Fibroblast of skin of left quadriceps (primary cell): ENCODE measurements around the gene PRPS1L1.

Experiments
- DNase-seq, 2 experiments: peaks; one replicate each; pipeline ENCODE4 v3.0.0-alpha.2; 2013; ENCODE audit warnings: low read depth in 2 of 2

The PRPS1L1 gene

GRCh38 chr7:18027628-18028027 lies at the start of gene PRPS1L1:
Gene PRPS1L1, minus strand, starts transcription at chr7:18027846.
- no peak for DNase-seq

GRCh38 chr7:18076461-18076860 lies 48.8 kb upstream of the PRPS1L1 start:
- no peak for DNase-seq

GRCh38 chr7:18068745-18069144 lies 41.1 kb upstream of the PRPS1L1 start:
- DNase-seq: no peak

GRCh38 chr7:18064242-18064838 lies 36.7 kb upstream of the PRPS1L1 start:
- DNase-seq: no peak

- no peak for DNase-seq
Observed at GRCh38 chr7:18063149-18063901, 35.7 kb upstream of the PRPS1L1 start.

GRCh38 chr7:18059171-18059570 lies 31.5 kb upstream of the PRPS1L1 start:
- no peak for DNase-seq

GRCh38 chr7:18053941-18054340 lies 26.3 kb upstream of the PRPS1L1 start:
- no peak for DNase-seq

GRCh38 chr7:18053177-18053928 lies 25.7 kb upstream of the PRPS1L1 start:
- DNase-seq: no peak

GRCh38 chr7:18049262-18049661 lies 21.6 kb upstream of the PRPS1L1 start:
- no peak for DNase-seq

GRCh38 chr7:18046601-18047000 lies 19.0 kb upstream of the PRPS1L1 start:
- DNase-seq: no peak

GRCh38 chr7:18045171-18045570 lies 17.5 kb upstream of the PRPS1L1 start:
- DNase-seq: no peak

GRCh38 chr7:18041191-18041590 lies 13.5 kb upstream of the PRPS1L1 start:
- no peak for DNase-seq

GRCh38 chr7:18040196-18040595 lies 12.6 kb upstream of the PRPS1L1 start:
- DNase-seq: peak; percentile 12 to 19

GRCh38 chr7:18038382-18038781 lies 10.7 kb upstream of the PRPS1L1 start:
- DNase-seq: no peak

- DNase-seq: no peak
Observed at GRCh38 chr7:18037609-18038008, 10.0 kb upstream of the PRPS1L1 start.

GRCh38 chr7:18036783-18037182 lies 9.1 kb upstream of the PRPS1L1 start:
- DNase-seq: no peak

- DNase-seq: no peak
Observed at GRCh38 chr7:18030758-18031157, 3.1 kb upstream of the PRPS1L1 start.

- no peak for DNase-seq
Observed at GRCh38 chr7:18020138-18020715, 7.4 kb downstream of the PRPS1L1 start.

- DNase-seq: peak in 1 of 2 experiments; percentile 22
Observed at GRCh38 chr7:18019555-18019954, 8.1 kb downstream of the PRPS1L1 start.

GRCh38 chr7:18018296-18019215 lies 9.1 kb downstream of the PRPS1L1 start:
- no peak for DNase-seq
